Loucy (cell line): ENCODE results near the gene GLT6D1.

Source experiments
- H2AFZ ChIP-seq: fragments of 200-600 bp; sonication (generic); 2 replicates; pipeline ENCODE4 v1.6.0; 2016; ENCODE audit warnings: antibody characterized with exemption, mild to moderate bottlenecking, low read length, moderate library complexity
- H3F3A ChIP-seq: fragments of 200-600 bp; 2 replicates; pipeline ENCODE4 v1.6.0; 2016; ENCODE audit warnings: antibody characterized with exemption, low read depth, mild to moderate bottlenecking
- H3K27me3 ChIP-seq: fragments of 200-600 bp; sonication (generic); 2 replicates; pipeline ENCODE4 v1.6.1; 2014; ENCODE audit warnings: low read length, mild to moderate bottlenecking; ENCODE audit not compliant: insufficient read depth, poor library complexity, severe bottlenecking
- H3K36me3 ChIP-seq: fragments of 200-600 bp; sonication (generic); 2 replicates; pipeline ENCODE4 v1.6.1; 2016; ENCODE audit warnings: low read length; ENCODE audit not compliant: insufficient read depth
- H3K4me1 ChIP-seq: fragments of 200-600 bp; sonication (generic); 2 replicates; pipeline ENCODE4 v1.5.1; 2014; ENCODE audit warnings: low read length, mild to moderate bottlenecking; ENCODE audit not compliant: insufficient read depth, poor library complexity, severe bottlenecking
- H3K4me2 ChIP-seq: fragments of 200-600 bp; sonication (generic); 2 replicates; pipeline ENCODE4 v1.6.0; 2014; ENCODE audit warnings: antibody characterized with exemption, low read length, low read depth, mild to moderate bottlenecking; ENCODE audit not compliant: poor library complexity, severe bottlenecking
- H3K4me3 ChIP-seq: fragments of 200-600 bp; sonication (generic); 2 replicates; pipeline ENCODE4 v1.5.1; 2014; ENCODE audit warnings: low read length, mild to moderate bottlenecking, mixed read lengths; ENCODE audit not compliant: poor library complexity, severe bottlenecking
- H3K79me2 ChIP-seq: fragments of 200-600 bp; sonication (generic); 2 replicates; pipeline ENCODE4 v1.6.1; 2014; ENCODE audit warnings: low read length; ENCODE audit not compliant: insufficient read depth
- H3K9ac ChIP-seq: fragments of 200-600 bp; sonication (generic); 2 replicates; pipeline ENCODE4 v1.6.0; 2014; ENCODE audit warnings: mild to moderate bottlenecking, low read depth, low read length, moderate library complexity; ENCODE audit not compliant: poor library complexity, severe bottlenecking
- H3K9me2 ChIP-seq: fragments of 200-600 bp; sonication (generic); replicated peaks from 2 replicates; pipeline ENCODE4 v1.6.1; 2016; ENCODE audit warnings: low read depth, low read length, mixed read lengths
- H3K9me3 ChIP-seq: fragments of 200-600 bp; sonication (generic); 2 replicates; pipeline ENCODE4 v1.6.1; 2014; ENCODE audit warnings: mild to moderate bottlenecking, antibody characterized with exemption, low read length, low read depth; ENCODE audit not compliant: insufficient read depth
- H4K20me1 ChIP-seq: fragments of 200-600 bp; sonication (generic); 2 replicates; pipeline ENCODE4 v1.6.0; 2014; ENCODE audit warnings: antibody characterized with exemption, low read length, mild to moderate bottlenecking; ENCODE audit not compliant: insufficient read depth, poor library complexity, severe bottlenecking
- EZH2phosphoT487 ChIP-seq: fragments of 200-600 bp; IDR thresholded peaks from 2 replicates; pipeline ENCODE4 v1.6.1; 2018; ENCODE audit warnings: antibody characterized with exemption, mild to moderate bottlenecking, moderate library complexity, borderline replicate concordance
- TF ChIP-seq, protein P1 (sequence below): fragments of 200-600 bp; sonication (generic); conservative IDR thresholded peaks from 2 replicates; pipeline ENCODE4 v1.5.1; 2014; ENCODE audit warnings: mild to moderate bottlenecking, antibody characterized with exemption, low read length

The GLT6D1 gene

GRCh38 chr9:135612437-135612836 lies 26.9 kb downstream of the GLT6D1 start:
- peaks cover 10% of the 10 kb centered on the region; the same call in 1 of the 2 replicates for H3K9me3 ChIP-seq
- no peaks in the 10 kb centered on the region for H3K27me3 ChIP-seq
- H3K4me3 ChIP-seq = no peak overlapping the region
- TF ChIP-seq EZH2phosphoT487 = no peak
- TF ChIP-seq, protein P1, sequence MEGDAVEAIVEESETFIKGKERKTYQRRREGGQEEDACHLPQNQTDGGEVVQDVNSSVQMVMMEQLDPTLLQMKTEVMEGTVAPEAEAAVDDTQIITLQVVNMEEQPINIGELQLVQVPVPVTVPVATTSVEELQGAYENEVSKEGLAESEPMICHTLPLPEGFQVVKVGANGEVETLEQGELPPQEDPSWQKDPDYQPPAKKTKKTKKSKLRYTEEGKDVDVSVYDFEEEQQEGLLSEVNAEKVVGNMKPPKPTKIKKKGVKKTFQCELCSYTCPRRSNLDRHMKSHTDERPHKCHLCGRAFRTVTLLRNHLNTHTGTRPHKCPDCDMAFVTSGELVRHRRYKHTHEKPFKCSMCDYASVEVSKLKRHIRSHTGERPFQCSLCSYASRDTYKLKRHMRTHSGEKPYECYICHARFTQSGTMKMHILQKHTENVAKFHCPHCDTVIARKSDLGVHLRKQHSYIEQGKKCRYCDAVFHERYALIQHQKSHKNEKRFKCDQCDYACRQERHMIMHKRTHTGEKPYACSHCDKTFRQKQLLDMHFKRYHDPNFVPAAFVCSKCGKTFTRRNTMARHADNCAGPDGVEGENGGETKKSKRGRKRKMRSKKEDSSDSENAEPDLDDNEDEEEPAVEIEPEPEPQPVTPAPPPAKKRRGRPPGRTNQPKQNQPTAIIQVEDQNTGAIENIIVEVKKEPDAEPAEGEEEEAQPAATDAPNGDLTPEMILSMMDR = no peak
- no peaks in the 10 kb centered on the region for H3K36me3 ChIP-seq
- H3K9ac ChIP-seq = no peak overlapping the region
- no peak overlapping the region for H3K4me2 ChIP-seq
- no peaks in the 10 kb centered on the region for H3K4me1 ChIP-seq
- H3K79me2 ChIP-seq = no peaks in the 10 kb centered on the region
- H3K9me2 ChIP-seq = no peaks in the 10 kb centered on the region
- H4K20me1 ChIP-seq = no peaks in the 10 kb centered on the region
- H3F3A ChIP-seq = no peaks in the 10 kb centered on the region
- no peak overlapping the region for H2AFZ ChIP-seq

DNA sequence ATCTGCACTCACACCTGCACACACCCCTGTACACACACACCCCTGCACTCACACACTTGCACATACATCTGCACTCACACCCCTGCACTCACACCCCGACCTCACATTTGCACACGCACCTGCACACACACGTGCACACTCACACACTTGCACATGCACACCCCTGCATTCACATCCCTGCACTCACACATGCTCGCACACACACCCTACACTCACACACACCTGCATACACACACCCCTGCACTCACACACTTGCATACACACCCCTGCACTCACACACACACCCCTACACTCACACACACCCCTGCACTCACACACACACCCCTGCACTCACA lies 27.5 kb downstream of the GLT6D1 start:
- H3K9ac ChIP-seq = no peak overlapping the region
- H3K79me2 ChIP-seq = no peaks in the 10 kb centered on the region
- no peaks in the 10 kb centered on the region for H4K20me1 ChIP-seq
- H3K27me3 ChIP-seq = no peaks in the 10 kb centered on the region
- H2AFZ ChIP-seq = no peak overlapping the region
- no peaks in the 10 kb centered on the region for H3K36me3 ChIP-seq
- no peaks in the 10 kb centered on the region for H3K9me2 ChIP-seq
- H3K9me3 ChIP-seq = peaks cover 10% of the 10 kb centered on the region; the same call in 1 of the 2 replicates
- H3F3A ChIP-seq = no peaks in the 10 kb centered on the region
- H3K4me3 ChIP-seq = no peak overlapping the region
- TF ChIP-seq EZH2phosphoT487 = no peak
- TF ChIP-seq, protein P1 = no peak
- H3K4me2 ChIP-seq = no peak overlapping the region
- no peaks in the 10 kb centered on the region for H3K4me1 ChIP-seq

GRCh38 chr9:135611142-135611874 lies 28.0 kb downstream of the GLT6D1 start:
- Histone ChIP-seq H4K20me1 (no peaks in the 10 kb centered on the region), H3K36me3 (no peaks in the 10 kb centered on the region), H3F3A (no peaks in the 10 kb centered on the region), H3K4me1 (no peaks in the 10 kb centered on the region), H2AFZ (no peak overlapping the region), H3K9me3 (peaks cover 10% of the 10 kb centered on the region; the same call in 1 of the 2 replicates), H3K4me2 (no peak overlapping the region), H3K27me3 (no peaks in the 10 kb centered on the region), H3K4me3 (no peak overlapping the region), H3K9me2 (no peaks in the 10 kb centered on the region), H3K9ac (no peak overlapping the region), H3K79me2 (no peaks in the 10 kb centered on the region)
- TF ChIP-seq, protein P1 = no peak
- no peak for TF ChIP-seq EZH2phosphoT487
